MCF 10A (cell line): ENCODE data around the gene PLVAP. TPM values are rescaled to one million over a fixed set of nuclear protein-coding genes. Genes with fewer than 3 reads are reported as not detected.

Source experiments
- BruUV-seq: library from RNA; stranded (reverse); fragments of 400-500 nt; replicated peaks from 2 replicates; lab custom pipeline; 2021; lab: Mats Ljungman, UMichigan
- CTCF ChIA-PET: fragments of 300-600 bp; sonication (Branson Sonifier 250); formaldehyde crosslinking; extraction: SDS; loops from one replicate; lab custom pipeline; 2021; ENCODE audit warnings: antibody characterized with exemption, inconsistent platforms; lab: Yijun Ruan, JAX
- POLR2A ChIA-PET: fragments of 300-600, 350-650 bp; sonication (Branson Sonifier 250); formaldehyde crosslinking; extraction: SDS; loops from one replicate; lab custom pipeline; 2020; ENCODE audit warnings: antibody characterized with exemption, inconsistent platforms; lab: Yijun Ruan, JAX
- DNase-seq: peaks from one replicate; pipeline ENCODE4 v3.0.0-alpha.2; 2018; ENCODE audit not compliant: unreplicated experiment
- H3K27ac Mint-ChIP-seq: one replicate; pipeline ENCODE4 v1.8.0; 2022; ENCODE audit warnings: mild to moderate bottlenecking, low read depth, mixed read lengths; ENCODE audit not compliant: unreplicated experiment
- H3K27me3 Mint-ChIP-seq: one replicate; pipeline ENCODE4 v1.8.0; 2022; ENCODE audit warnings: mixed read lengths; ENCODE audit not compliant: insufficient read depth, unreplicated experiment
- H3K36me3 Mint-ChIP-seq: one replicate; pipeline ENCODE4 v1.8.0; 2022; ENCODE audit warnings: mild to moderate bottlenecking, moderate library complexity, mixed read lengths; ENCODE audit not compliant: insufficient read depth, unreplicated experiment
- H3K4me1 Mint-ChIP-seq: one replicate; pipeline ENCODE4 v1.8.0; 2022; ENCODE audit warnings: mixed read lengths; ENCODE audit not compliant: insufficient read depth, unreplicated experiment
- H3K4me3 Mint-ChIP-seq: one replicate; pipeline ENCODE4 v1.8.0; 2022; ENCODE audit warnings: mild to moderate bottlenecking, moderate library complexity, mixed read lengths; ENCODE audit not compliant: unreplicated experiment
- H3K9me3 Mint-ChIP-seq: one replicate; pipeline ENCODE4 v1.8.0; 2022; ENCODE audit warnings: mixed read lengths; ENCODE audit not compliant: unreplicated experiment
- intact Hi-C: fragments of 100-400 bp; cut with micrococcal nuclease; formaldehyde crosslinking; loops from 2 replicates; pipeline ENCODE4 v1.14.1; 2022
- total RNA-seq: library from RNA; stranded (reverse); gene quantifications from 2 replicates; pipeline ENCODE4 v1.2.3, GENCODE V29; 2022
- TF ChIP-seq, protein P1 (sequence below): fragments of 200-600 bp; IDR thresholded peaks from one replicate; pipeline ENCODE4 v1.8.0; 2022; ENCODE audit warnings: antibody characterized with exemption, mild to moderate bottlenecking; ENCODE audit not compliant: unreplicated experiment

Gene PLVAP
- total RNA-seq, 1 experiment from 2014 or later, result not detected

DNA sequence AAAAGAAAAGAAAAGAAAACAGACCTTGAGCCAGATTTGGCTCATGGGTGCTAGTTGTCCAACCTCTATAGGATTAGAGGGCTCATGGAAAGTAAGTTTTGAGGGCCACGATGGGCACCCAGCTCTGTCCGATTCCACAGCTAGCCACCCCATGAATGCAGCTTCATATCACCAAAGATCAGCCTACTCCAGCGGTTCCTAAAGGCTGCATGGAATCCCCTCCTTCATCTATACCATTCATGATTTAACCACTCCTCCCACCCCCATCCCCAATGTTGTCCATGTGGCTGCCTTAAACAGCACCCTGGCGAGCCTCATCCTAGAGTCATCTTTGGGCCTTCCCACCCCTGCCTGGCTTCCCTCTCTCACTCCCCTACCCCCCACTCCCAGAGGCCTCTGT, 44.8 kb upstream of the PLVAP start:
- ChIA-PET POLR2A (interaction anchor here (1.3 kb wide), 1 partner anchor 47 kb away, joined by 4 read pairs; no protein-coding TSS in a partner anchor), CTCF (interaction anchor here (1.2 to 1.3 kb wide), 3 partner anchors 36 to 47 kb away, joined by 3 to 5 read pairs (median 3); no protein-coding TSS in a partner anchor)
- Mint-ChIP-seq H3K27ac (no peak overlapping the region), H3K4me3 (no peak overlapping the region), H3K4me1 (peaks cover 13% of the 10 kb centered on the region), H3K27me3 (no peaks in the 10 kb centered on the region), H3K9me3 (no peaks in the 10 kb centered on the region), H3K36me3 (peaks cover 11% of the 10 kb centered on the region)
- DNase-seq, result no peak
- intact Hi-C loops, result no loop called here
- TF ChIP-seq, protein P1, sequence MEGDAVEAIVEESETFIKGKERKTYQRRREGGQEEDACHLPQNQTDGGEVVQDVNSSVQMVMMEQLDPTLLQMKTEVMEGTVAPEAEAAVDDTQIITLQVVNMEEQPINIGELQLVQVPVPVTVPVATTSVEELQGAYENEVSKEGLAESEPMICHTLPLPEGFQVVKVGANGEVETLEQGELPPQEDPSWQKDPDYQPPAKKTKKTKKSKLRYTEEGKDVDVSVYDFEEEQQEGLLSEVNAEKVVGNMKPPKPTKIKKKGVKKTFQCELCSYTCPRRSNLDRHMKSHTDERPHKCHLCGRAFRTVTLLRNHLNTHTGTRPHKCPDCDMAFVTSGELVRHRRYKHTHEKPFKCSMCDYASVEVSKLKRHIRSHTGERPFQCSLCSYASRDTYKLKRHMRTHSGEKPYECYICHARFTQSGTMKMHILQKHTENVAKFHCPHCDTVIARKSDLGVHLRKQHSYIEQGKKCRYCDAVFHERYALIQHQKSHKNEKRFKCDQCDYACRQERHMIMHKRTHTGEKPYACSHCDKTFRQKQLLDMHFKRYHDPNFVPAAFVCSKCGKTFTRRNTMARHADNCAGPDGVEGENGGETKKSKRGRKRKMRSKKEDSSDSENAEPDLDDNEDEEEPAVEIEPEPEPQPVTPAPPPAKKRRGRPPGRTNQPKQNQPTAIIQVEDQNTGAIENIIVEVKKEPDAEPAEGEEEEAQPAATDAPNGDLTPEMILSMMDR, result no peak
- BruUV-seq, result no TSS peak

DNA sequence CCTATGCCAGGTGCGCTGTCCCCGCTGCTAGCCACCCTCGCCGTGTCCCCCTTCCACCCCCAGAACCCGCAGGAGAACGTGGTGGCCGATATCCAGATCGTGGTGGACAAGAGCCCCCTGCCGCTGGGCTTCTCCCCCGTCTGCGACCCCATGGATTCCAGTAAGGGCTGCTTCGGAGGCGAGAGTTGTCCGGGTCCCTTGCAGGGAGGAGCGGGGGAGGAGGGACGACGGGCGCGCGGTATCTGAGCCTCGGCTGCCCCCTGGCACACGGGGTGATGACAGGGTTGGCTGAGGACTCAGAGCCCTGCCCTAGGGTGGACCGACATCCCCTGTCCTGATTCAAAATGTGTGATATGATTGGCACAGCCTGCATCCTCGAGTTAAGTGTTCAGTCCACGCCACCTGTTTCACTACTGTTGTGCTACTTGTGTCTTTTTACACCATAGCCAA, 43.4 kb upstream of the PLVAP start:
- Mint-ChIP-seq H3K4me3 (peak overlapping the region; percentile 88), H3K27ac (peak overlapping the region; percentile 95), H3K36me3 (peaks cover 15% of the 10 kb centered on the region), H3K4me1 (peaks cover 16% of the 10 kb centered on the region), H3K27me3 (no peaks in the 10 kb centered on the region), H3K9me3 (no peaks in the 10 kb centered on the region)
- peak; percentile 49 for DNase-seq
- TF ChIP-seq, protein P1, result no peak
- intact Hi-C loops, result no loop called here
- ChIA-PET CTCF (interaction anchor here (0.6 to 1.3 kb wide), 3 partner anchors 21 to 506 kb away, joined by 3 to 8 read pairs (median 5); no protein-coding TSS in a partner anchor), POLR2A (interaction anchor here (1.1 to 1.9 kb wide), 5 partner anchors 9 to 87 kb away, joined by 4 to 12 read pairs (median 6); no protein-coding TSS in a partner anchor)
- BruUV-seq, result TSS peak; percentile 23

DNA sequence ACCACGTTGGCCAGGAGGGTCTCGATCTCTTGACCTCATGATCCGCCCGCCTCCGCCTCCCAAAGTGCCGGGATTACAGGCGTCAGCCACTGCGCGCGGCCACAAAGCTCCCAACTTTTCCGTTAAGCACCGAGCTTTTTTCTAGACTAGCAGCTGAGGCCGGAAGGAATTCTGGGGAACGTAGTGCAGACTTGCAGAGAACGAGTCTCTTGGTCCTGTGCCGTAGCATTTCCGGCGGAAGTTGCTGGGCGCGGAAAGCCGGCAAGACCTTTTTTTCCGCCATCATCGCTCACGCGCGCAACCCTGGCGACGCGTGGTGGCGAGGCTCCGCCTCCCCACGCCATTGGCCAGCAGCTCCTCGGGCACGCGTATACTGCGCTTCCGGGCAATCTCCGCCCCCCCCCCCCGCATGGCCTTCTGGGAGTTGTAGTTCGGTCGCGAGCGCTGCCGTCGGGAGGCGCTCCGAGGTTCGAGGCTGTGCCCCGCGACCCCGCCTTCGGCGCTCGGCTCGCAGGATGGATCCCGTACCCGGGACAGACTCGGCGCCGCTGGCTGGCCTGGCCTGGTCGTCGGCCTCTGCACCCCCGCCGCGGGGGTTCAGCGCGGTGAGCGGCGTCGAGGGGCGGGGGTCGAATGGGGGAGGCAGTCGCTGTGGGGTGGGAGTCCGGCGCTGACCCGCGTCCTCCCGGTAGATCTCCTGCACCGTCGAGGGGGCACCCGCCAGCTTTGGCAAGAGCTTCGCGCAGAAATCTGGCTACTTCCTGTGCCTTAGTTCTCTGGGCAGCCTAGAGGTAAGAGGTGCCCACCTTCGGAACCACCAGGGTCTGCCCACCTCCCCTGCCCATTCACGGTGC, 42.7 kb upstream of the PLVAP start, which contains the start of gene MVB12A:
TSS of gene MVB12A (plus strand) at position 427 of the 854 bp plus-strand sequence. CDS start at position 516, 89 bp downstream.
- no TSS peak for BruUV-seq
- H3K4me1 Mint-ChIP-seq, result peaks cover 16% of the 10 kb centered on the region
- intact Hi-C loops, result loop anchor here (1.0 kb wide), 1 partner anchor 30 kb away; no protein-coding TSS in a partner anchor
- TF ChIP-seq, protein P1, result no peak
- DNase-seq, result peak; percentile 98
- CTCF ChIA-PET, result interaction anchor here (0.6 to 1.2 kb wide), 6 partner anchors 21 to 506 kb away, joined by 3 to 8 read pairs (median 4); no protein-coding TSS in a partner anchor
- no peaks in the 10 kb centered on the region for H3K9me3 Mint-ChIP-seq
- no peaks in the 10 kb centered on the region for H3K27me3 Mint-ChIP-seq
- H3K27ac Mint-ChIP-seq, result peak within 1 kb of the TSS; percentile 95
- POLR2A ChIA-PET, result interaction anchor here (0.7 to 1.9 kb wide), 16 partner anchors 10 to 152 kb away, joined by 3 to 15 read pairs (median 6); partner anchors contain the start of genes ANO8, BABAM1, BST2 and MRPL34
- H3K4me3 Mint-ChIP-seq, result peak within 1 kb of the TSS; percentile 88
- H3K36me3 Mint-ChIP-seq, result peaks cover 19% of the 10 kb centered on the region
